Kidney (tissue), 14 donors: ENCODE results near the gene ACY1. TPM values are rescaled to one million over a fixed set of nuclear protein-coding genes. Genes with fewer than 3 reads are reported as not detected.
A peak's percentile ranks its signal among the peaks of the same experiment; 100 is the strongest.

Experiments used
- DNase-seq, 5 donors: peaks; one replicate each; pipeline ENCODE4 v3.0.0-alpha.2; 2013 to 2020
- FAIRE-seq: peaks from 2 replicates; lab custom pipeline; 2012; peaks lifted over from hg19 to GRCh38; lab: Jason Lieb, UNC
- H3K27ac ChIP-seq, 2 donors: one replicate each; pipeline ENCODE4 v1.7.0; 2013; ENCODE audit warnings: low read depth in 2 of 2, low read length in 2 of 2, inconsistent platforms in 1 of 2
- H3K27me3 ChIP-seq: one replicate; pipeline ENCODE4 v1.7.1; 2013; ENCODE audit warnings: low read length, inconsistent platforms; ENCODE audit not compliant: control insufficient read depth, insufficient read depth
- H3K36me3 ChIP-seq, 3 donors: one replicate each; pipeline versions ENCODE4 v1.7.0 to v1.7.1; 2013; ENCODE audit warnings: low read length in 3 of 3, control low read depth in 1 of 3, inconsistent platforms in 1 of 3; ENCODE audit not compliant: insufficient read depth in 3 of 3, control insufficient read depth in 2 of 3
- H3K4me1 ChIP-seq, 3 donors: one replicate each; pipeline versions ENCODE4 v1.7.0 to v1.7.1; 2013; ENCODE audit warnings: low read length in 3 of 3, inconsistent platforms in 1 of 3, low read depth in 1 of 3; ENCODE audit not compliant: control insufficient read depth in 2 of 3, insufficient read depth in 2 of 3
- H3K4me3 ChIP-seq, 3 donors: one replicate each; pipeline versions ENCODE4 v1.7.0 to v1.8.1; 2013; ENCODE audit warnings: low read length in 3 of 3, control low read depth in 1 of 3, inconsistent platforms in 1 of 3
- H3K9ac ChIP-seq, 3 donors: one replicate each; pipeline versions ENCODE4 v1.7.0 to v1.7.1; 2013; ENCODE audit warnings: low read length in 3 of 3, control low read depth in 1 of 3, inconsistent platforms in 1 of 3
- H3K9me3 ChIP-seq, 3 donors: one replicate each; pipeline versions ENCODE4 v1.7.0 to v1.7.1; 2013; ENCODE audit warnings: low read length in 3 of 3, control low read depth in 1 of 3, inconsistent platforms in 1 of 3; ENCODE audit not compliant: control insufficient read depth in 2 of 3, insufficient read depth in 1 of 3
- intact Hi-C: fragments of 100-400 bp; cut with DNase I; formaldehyde crosslinking; loops from one replicate; pipeline ENCODE4 v1.11.1; 2022
- polyA plus RNA-seq: library from polyadenylated mRNA; stranded (reverse); fragments of 350-450 nt; fragmentation: Illumina TruSeq; extraction: RNeasy Lipid Tissue Mini Kit (QIAGEN cat#74804); gene quantifications from one replicate; pipeline ENCODE4 v1.2.3, GENCODE V29; 2014; ENCODE audit warnings: low read depth, low replicate concordance; ENCODE audit not compliant: insufficient read depth
- total RNA-seq: library from RNA; stranded (reverse); fragmentation: NEBNext Ultra II Directional; extraction: Animal tissue kit (Norgen Biotek cat#: 25700); gene quantifications from one replicate; pipeline ENCODE4 v1.2.1, GENCODE V29; 2021
- TF ChIP-seq, protein P1 (sequence below): IDR thresholded peaks from 3 replicates; pipeline ENCODE4 v1.5.1; 2012; ENCODE audit warnings: mild to moderate bottlenecking, moderate library complexity, borderline replicate concordance; ENCODE audit not compliant: insufficient read depth; ENCODE audit errors: extremely low read depth
- donor health status: control.
- donor health status: control.
- donor health status: control.
- donor health status: control.
- donor health status: control.
- donor health status: DM: yes; HTN: yes; CAD: no.
- donor health status: Normal renal cell carcinoma (clear cell type).

The ACY1 gene
- total and polyA plus RNA-seq, 2 donors from 2014 or later: 68.1 to 856 TPM

DNA sequence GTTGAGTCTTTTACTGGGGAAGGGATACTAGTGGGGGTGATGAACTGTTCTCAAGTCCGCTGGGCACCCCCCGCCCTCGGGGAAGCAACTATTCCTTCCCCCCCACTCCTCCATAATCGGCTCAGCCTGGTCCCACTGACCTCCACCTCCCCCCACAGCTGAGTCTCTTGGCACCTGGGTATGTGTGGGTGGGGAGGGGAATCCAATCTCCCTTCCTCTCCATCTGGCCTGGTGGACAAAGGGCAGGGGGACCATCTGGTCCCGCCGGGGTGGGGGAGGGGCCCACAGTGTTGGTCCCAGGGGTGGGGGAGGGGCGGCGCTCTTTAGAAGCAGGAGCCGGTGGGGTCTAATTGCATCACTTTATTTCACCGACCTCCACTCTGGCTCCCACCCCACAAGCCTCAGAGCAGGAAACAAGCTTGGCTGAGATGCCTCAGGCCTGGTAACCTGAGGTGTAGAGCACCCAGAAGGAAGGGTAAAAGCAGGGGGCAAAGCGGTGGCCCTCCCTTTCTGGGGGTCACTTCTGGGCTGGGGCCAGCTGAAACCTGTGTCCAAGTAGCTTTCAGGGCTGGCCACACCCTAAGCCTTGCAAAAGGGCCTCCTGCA, 15.1 kb upstream of the ACY1 start:
- H3K27ac ChIP-seq: peak overlapping the region; percentile 71 to 81
- H3K4me3 ChIP-seq: peak overlapping the region; percentile 17 to 64 (median 60)
- H3K9ac ChIP-seq: peak overlapping the region in 2 of 3 donors; percentile 46 to 69
- DNase-seq (peak in 4 of 5 donors; percentile 76 to 94 (median 82)), FAIRE-seq (no peak)
- H3K4me1 ChIP-seq: peaks cover 0 to 12% (median 4%) of the 10 kb centered on the region in 3 donors
- no peaks in the 10 kb centered on the region for H3K27me3 ChIP-seq
- H3K36me3 ChIP-seq: peaks cover 0 to 5% (median 0%) of the 10 kb centered on the region in 3 donors
- intact Hi-C loops: no loop called here
- no peaks in the 10 kb centered on the region for H3K9me3 ChIP-seq
- TF ChIP-seq, protein P1, sequence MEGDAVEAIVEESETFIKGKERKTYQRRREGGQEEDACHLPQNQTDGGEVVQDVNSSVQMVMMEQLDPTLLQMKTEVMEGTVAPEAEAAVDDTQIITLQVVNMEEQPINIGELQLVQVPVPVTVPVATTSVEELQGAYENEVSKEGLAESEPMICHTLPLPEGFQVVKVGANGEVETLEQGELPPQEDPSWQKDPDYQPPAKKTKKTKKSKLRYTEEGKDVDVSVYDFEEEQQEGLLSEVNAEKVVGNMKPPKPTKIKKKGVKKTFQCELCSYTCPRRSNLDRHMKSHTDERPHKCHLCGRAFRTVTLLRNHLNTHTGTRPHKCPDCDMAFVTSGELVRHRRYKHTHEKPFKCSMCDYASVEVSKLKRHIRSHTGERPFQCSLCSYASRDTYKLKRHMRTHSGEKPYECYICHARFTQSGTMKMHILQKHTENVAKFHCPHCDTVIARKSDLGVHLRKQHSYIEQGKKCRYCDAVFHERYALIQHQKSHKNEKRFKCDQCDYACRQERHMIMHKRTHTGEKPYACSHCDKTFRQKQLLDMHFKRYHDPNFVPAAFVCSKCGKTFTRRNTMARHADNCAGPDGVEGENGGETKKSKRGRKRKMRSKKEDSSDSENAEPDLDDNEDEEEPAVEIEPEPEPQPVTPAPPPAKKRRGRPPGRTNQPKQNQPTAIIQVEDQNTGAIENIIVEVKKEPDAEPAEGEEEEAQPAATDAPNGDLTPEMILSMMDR: no peak

DNA sequence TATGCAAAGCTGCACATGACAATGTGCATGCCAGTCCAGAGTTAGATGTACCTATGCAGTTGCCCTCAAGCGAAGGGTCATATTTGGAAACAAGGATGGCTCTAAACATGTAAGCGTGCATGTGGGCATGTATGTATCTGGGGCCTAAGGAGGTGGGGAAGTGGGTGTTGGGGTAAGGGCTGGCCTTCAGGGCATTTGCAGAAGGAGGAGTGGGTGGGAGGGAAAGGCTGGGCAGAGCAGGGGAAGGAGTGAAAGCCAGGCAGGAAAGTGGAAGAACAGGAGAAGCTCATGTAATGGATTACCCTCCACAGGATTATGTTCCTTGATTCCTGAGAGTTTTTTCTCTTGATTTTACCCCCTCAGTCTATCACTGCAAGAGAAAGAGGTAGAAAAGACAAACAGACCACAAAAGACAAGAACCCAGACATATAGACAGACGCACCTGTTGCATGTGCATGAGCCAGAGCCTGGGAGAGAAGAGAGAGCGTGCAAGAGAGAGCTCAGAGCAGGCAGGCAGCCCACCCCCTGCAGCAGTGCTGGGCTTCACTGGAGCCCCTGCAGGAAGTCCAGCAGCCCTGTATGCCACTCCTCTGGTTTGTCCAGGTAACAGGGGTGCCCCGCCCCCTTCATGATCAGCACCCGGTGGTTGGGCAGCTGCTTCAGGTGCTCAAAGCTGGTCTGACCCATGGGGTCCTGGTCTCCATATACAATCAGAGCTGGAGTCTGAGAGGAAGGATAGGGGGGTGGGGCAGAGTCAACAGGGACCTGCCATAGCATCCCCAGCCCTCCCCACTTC, 14.3 kb upstream of the ACY1 start:
- H3K36me3 ChIP-seq: peaks cover 0 to 5% (median 0%) of the 10 kb centered on the region in 3 donors
- FAIRE-seq (no peak), DNase-seq (peak in 1 of 5 donors; percentile 33)
- no peak overlapping the region for H3K4me3 ChIP-seq
- H3K9ac ChIP-seq: no peak overlapping the region
- H3K9me3 ChIP-seq: no peaks in the 10 kb centered on the region
- intact Hi-C loops: no loop called here
- TF ChIP-seq, protein P1: no peak
- no peaks in the 10 kb centered on the region for H3K27me3 ChIP-seq
- H3K4me1 ChIP-seq: peaks cover 0 to 13% (median 4%) of the 10 kb centered on the region in 3 donors
- no peak overlapping the region for H3K27ac ChIP-seq

DNA sequence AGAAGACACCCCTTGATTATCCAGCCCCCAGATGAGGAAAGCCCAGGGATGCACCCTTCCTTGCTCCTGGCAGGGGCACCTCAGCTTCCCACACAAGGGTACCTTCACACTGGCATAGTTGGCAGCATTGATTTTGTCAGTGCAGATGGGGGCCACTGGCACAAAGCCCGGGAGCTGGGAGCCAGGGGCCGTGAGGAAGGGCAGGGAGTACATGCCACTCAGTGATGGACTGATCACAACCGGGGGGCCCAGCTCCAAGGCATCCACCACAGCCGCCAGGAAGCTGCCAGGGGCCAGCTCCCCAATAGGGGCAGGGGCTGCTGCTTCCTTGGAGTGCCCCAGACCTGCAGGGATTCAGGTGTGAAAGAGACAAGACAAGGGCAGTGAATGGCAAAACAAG, 13.5 kb upstream of the ACY1 start:
- DNase-seq (no peak), FAIRE-seq (no peak)
- Histone ChIP-seq H3K27ac (no peak overlapping the region), H3K27me3 (no peaks in the 10 kb centered on the region), H3K9ac (no peak overlapping the region), H3K9me3 (no peaks in the 10 kb centered on the region), H3K36me3 (peaks cover 0 to 5% (median 0%) of the 10 kb centered on the region in 3 donors), H3K4me1 (peaks cover 0 to 21% (median 4%) of the 10 kb centered on the region in 3 donors), H3K4me3 (no peak overlapping the region)
- TF ChIP-seq, protein P1: no peak
- intact Hi-C loops: no loop called here
